Amniotic stem cell (primary cell): ENCODE data around the gene SGK2.
A peak's percentile ranks its signal among the peaks of the same experiment; 100 is the strongest.
"Not testable (repeated sequence)": the region's sequence is repeated elsewhere in the genome, so short reads cannot be mapped to it uniquely, and the experiment has no call there.

Experiments
- DNase-seq: peaks from one replicate; lab custom pipeline; 2025; lab: John Stamatoyannopoulos, UW

Gene SGK2

DNA sequence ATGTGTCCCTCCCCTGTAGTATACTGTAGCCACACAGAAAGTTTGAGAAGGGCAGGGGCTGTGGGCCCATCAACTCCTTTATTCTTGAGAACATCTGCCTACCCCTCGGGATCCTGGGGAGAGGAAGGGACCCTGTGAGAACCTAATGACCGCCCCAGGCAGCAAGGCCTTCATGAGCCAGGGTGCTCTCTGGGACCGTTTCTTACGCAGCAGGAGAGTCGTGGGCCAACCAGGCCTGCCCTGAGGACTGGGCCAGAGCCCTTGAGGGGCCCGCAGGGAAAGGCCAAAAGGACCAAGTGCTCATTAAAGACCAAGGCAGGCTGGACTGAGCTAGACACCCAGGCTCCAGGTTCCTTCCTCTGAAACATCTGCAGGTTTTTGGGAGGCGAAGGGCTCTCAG, 5.2 kb downstream of the SGK2 start:
- no peak for DNase-seq

DNA sequence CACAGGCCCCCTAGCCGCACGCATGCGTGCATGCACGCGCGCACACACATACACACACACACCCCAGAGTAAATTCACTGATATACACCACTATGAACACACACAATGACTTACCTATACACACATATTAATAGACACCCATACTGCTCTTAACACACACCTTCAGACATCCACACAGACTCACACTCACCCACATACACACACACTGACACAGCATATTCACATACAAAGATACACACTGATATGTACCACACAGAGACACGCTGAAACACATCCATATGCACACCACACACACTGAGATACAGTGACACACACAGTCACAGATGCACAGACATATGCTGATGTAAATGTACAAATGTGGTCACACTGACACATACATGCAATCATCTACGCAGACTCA, 5.6 kb downstream of the SGK2 start:
- DNase-seq: no peak

DNA sequence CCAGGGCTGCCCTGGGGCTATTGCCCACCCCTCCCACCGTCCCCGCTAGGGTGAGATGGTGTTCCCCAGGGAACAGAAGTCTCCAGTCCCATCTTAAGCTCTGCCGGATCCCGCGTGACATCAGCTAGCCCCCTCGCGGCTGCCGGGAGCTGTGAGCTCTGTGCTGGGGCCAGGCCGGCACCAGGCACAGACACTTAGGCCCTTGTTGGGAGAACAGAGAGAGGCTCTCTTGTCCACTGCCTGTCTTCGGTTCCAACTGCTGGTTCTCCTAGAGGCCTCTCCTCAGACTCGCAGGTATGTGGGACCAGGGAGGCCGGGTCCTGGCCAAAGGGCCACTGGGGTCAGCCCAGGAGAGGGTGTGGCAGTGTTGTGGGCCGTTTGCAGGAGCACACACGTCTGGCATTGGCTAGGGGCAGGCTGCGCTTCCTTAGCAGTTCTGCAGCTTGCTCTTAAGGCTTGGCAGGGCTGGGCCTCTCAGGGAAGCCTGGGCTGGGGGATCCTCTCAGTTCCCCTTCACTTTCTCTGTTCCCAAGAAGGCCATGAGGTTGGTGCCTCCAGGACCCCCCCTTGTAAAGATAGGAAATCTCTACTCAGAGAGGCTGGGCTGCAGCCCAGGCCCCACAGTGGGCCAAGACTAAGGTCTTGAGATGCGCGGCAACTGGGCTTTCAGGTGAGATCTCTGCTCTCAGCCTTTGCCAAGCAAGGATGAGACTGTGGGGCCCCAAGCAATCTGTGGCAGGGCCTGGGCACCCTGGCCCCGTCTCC, 6.3 kb downstream of the SGK2 start:
- no peak for DNase-seq

DNA sequence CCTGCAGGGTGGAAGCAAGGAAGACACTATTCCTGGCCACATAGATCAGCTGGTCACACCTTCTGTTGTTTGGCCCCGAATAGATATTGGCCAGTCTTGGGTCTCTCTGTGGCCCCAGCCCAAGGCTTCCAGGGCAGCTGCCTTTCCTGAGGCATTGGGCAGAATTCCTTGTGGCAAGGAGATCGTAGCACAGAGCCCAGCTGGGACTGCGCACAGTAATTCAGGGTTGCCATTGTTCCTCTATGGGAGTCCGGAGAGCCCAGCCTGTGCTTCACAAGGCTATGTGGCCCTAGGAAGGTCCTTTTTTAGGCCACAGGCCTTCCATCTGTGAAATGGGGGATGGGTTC, 6.9 kb downstream of the SGK2 start:
- no peak for DNase-seq

DNA sequence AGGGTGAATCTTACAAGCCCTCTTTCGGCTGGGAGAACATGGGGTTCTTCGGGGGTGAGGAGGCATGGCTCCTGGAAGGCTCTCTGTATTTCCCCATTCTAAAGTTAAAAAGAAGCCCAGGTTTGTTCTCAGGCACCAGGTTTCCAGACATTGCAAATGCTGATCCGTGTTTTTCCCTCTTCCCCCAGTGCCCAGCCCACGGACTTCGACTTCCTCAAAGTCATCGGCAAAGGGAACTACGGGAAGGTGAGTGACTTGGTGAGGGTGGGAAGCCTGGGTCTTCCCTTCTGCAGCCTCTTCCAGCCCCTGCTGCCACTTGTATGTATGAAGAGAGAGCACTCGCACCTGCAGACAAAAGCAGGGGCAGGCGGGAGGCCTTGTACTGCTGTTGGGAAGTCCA, 8.7 kb downstream of the SGK2 start:
- DNase-seq: no peak

DNA sequence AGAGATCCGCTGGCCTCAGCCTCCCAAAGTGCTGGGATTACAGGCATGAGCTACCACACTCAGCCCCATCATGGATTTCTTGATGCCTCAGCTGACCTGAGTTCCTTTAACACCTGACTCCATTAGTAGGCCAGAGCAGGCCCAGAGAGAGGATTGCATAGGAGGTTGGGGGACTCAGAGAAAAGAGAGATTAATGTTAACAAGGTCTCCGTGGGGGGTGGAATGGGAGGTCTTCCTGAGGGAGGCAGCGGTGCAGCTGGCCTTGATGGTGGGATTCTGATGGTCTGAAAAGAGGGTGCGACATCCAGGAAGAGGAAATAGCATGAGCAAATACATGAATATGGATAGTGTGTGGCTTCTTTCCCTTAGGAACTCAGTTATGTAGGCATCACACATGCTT, 9.9 kb downstream of the SGK2 start:
- DNase-seq: no peak

DNA sequence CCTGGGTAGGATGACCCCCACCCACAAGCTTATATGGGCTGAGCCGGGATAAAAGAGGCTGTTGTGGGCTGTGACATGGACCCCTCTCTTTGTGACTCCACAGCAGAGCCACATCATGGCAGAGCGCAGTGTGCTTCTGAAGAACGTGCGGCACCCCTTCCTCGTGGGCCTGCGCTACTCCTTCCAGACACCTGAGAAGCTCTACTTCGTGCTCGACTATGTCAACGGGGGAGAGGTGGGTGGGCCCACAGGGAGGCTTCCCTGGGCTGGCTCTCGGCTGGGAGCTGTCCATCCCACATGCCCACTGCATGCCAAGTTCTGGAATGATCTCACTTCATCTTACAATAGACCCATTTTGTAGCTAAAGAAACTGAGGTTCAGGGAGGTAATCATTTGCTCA, 10.5 kb downstream of the SGK2 start:
- no peak for DNase-seq

DNA sequence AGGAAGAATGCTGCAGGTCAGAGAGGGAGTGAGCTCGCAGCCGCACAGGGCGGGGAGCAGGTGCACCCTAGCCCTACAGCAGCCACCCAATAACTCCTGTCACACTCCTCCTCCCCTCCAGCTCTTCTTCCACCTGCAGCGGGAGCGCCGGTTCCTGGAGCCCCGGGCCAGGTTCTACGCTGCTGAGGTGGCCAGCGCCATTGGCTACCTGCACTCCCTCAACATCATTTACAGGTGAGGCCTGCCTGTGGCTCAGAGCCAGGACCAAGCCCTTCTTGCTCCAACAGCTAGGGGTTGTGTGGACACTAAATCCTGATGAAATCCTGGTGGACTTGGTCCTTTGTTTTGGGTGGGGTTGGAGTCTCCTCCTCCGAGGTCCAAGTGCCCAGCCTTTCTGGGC, 11.7 kb downstream of the SGK2 start:
- DNase-seq: no peak

DNA sequence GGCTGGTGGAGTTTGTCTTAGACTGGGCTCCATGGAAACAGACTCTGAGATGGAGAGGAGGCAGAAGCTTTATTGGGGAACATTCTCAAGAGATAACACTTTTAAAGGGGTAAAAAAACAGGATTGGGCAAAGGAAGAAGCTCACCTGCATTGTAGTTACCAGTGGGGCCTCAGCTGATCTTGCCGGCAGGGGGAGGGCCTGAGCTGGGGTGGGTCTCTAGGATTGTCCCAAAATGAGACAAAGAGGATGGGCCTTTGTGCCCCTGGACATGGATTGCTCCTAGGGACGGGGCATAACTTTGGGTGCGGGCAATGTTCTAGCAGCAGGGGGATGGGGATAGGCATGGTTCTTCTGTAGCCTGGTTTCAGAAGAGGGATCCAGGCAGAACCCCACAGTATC, 12.5 kb downstream of the SGK2 start:
- DNase-seq: no peak

DNA sequence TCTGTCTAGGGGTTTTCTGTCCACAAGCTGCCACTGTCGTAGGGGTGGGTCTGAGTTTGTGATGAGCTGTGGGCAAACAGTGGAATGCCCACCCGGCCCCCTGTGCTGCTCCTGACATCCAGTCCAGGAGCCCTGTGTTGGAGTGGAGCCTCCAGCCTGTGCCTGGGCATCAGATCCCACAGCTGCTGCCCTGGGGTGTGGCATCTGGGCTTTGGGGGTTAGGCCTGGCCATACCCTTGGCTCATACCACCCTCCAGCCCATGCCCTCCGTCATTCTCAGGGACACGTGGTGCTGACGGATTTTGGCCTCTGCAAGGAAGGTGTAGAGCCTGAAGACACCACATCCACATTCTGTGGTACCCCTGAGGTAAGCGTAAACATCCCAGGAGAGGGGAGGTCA, 12.9 kb downstream of the SGK2 start:
- no peak for DNase-seq

DNA sequence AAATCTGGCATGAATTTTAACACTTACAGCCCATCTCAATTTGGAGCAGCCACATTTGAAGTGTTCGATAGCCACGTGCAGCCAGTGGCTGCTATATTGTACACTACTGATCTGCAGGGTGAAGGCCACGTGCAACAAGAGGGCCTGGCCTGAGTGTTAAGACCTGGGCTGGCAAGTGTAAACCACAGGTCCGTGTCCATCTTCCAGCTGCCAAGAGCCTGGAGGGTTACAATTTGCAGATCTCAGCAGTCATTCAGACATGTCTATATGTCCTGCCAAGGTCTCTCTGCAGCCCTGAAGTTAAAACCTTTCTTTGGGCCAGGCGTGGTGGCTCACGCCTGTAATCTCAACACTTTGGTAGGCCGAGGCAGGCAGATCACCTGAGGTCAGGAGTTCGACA, 14.1 kb downstream of the SGK2 start:
- no peak for DNase-seq

DNA sequence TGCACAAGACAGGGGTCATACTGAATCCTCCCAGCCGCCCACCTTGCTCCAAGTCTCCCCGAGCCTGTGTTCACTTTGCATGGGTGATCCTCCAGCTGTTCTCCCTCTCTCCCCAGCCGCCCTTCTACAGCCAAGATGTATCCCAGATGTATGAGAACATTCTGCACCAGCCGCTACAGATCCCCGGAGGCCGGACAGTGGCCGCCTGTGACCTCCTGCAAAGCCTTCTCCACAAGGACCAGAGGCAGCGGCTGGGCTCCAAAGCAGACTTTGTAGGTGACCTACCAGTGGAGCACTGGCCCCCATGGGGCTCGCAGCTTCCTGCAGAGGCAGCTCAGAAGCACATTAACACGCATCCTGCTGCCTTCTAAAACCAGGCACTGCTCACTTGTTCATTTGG, 17.3 kb downstream of the SGK2 start:
- no peak for DNase-seq

DNA sequence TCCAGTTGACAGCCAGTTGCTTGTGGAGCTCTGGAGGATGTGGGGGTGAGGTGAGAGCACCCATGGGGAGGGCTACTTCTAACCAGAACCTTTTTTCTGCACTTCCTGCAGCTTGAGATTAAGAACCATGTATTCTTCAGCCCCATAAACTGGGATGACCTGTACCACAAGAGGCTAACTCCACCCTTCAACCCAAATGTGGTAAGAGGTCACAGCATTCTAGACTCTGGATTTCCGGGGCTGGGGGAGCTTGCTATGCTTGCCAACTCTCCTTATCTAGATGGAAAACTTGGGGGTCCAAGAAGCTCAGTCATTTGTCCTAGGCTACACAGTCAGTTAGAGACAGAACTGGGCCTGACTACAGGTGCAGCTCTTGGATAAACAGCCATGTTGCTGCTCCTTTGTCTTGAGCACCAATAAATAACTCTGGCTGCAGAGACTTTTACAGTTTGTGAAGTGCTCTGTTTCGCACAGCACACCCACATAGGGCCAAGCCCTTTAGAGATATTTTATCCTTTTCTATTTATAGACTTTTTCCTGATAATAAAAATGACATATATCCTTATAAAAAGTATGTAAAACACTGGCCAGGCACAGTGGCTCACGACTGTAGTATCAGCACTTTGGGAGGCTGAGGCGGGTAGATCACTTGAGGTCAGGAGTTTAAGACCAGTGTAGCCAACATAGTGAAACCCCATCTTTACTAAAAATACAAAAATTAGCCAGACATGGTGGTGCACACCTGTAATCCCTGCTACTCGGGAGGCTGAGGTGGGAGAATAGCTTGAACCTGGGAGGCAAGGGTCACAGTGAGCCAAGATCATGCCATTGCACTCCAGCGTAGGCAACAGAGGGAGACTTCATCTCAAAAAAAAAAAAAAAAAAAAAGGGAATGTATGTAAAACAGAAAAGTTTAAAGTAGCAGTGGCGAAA, 21.3 kb downstream of the SGK2 start:
- no peak for DNase-seq

DNA sequence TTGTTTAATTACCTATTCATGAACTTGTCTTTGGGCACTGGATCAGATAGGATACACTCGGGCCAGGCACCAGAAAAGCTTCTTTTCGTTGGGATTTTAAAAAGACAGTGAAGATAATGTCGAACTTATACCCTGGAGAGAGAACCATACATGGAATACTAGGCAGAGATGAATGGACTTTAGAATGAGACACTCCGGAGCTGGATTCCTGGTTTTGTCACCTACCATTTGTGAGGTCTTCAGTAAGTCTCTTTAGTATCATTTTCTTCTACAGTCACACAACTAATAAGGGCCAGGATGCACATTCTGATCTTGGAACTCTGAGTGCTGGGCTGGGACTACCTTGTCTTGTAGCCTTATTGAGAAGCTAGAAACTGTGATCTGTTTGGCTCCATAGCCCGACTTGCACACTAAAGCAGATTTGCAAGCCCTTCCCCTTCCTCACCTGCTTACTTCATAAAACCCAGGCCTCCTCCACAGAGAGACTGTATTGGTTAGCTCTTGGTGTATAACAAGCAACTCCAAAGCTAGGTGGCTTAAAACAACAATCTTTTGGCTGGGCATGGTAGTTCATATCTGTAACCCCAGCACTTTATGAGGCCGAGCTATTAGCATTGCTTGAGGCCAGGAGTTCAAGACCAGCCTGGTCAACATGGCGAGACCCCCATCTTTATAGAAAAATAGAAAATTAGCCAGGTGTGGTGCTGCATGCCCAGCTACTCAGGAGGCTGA, 24.5 kb downstream of the SGK2 start:
- no peak for DNase-seq

DNA sequence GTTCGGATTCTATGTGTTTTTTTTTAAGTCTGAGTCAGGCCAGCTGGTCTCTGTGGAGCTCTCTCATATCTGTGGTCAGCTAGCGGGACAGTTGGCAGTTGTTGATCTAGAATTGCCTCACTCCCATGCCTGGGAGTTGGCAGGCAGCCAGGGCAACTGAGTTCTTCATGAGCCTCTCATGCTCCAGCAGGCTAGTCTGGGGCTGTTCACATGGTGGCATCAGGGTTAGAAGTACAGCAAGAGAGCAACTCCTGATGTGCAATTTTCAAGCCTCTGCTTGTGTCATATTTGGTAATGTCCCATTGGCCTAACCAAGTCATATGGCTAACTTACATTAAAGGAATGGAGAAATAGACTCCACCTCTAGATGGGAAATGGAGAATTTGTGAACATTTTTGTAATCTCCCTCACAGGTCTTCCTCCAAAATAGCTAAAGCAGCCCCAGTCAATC, 25.2 kb downstream of the SGK2 start:
- peak; percentile 74 for DNase-seq

DNA sequence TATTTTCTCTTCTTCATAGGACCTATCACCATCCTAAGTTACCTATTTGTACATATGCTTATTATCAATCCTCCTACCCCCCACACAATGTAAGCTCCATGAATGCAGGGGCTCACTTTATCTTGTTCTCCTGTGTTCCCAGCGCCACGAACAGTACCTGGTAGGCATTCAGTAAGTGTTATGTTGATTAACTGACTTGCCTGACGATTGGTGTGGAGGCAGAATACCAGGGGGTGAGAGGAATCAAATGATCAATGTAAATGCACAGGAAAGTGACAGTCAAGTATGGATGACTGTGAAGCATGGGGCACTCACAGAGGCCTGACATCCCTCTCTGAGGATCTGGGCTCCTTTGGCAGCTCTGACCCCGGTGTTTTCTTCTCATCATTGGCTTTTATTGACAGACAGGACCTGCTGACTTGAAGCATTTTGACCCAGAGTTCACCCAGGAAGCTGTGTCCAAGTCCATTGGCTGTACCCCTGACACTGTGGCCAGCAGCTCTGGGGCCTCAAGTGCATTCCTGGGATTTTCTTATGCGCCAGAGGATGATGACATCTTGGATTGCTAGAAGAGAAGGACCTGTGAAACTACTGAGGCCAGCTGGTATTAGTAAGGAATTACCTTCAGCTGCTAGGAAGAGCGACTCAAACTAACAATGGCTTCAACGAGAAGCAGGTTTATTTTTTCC, 25.8 kb downstream of the SGK2 start:
- DNase-seq: no peak

DNA sequence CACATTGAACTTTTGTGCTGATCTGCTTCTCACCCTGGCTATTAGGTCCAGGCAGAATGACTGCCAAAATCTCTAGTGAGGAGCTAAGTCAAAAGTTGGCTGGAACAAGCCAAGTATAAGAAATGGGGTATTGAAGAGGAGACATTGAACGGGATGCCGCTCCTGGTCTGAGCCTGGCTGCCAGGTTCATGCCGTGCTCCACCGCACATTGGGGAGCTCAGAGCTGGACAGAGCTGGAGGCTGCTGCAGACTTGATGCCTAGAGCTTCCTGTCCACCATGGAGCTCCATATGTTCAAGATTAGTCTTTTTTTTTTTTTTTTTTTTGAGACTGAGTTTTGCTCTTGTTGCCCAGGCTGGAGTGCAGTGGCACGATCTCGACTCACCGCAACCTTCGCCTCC, 27.8 kb downstream of the SGK2 start:
- no peak for DNase-seq

DNA sequence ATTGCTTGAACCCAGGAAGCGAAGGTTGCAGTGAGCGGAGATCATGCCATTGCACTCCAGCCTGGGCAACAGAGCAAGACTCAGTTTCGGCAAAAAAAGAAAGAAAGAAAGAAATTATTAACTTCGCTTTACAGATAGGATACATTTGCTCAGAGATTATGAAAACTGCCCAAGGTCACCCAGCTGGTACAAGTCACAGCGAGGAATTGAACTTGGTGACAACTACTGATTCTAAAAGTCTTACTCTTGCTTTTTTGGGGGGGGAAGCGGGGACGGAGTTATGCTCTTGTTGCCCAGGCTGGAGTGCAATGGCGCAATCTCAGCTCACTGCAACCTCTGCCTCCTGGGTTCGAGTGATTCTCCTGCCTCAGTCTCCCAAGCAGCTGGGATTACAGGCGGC, 29.7 kb downstream of the SGK2 start:
- not testable (repeated sequence) for DNase-seq

DNA sequence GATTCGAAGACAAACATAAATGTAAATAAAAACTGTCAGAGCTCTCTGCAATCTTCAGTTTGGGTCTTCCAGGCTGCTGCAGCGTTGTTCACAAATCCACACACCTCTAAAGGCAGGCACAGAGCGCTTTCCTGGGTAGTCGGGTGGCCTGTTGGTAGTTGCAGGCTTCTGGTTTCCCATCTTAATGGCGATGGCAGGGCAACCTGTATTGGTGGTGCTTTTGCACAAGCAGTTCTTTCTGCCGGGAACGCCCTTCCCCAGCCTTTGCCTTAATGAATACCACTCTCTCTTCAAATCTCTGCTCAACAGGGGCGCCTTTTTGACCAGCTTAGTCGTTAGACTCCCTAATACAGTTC, 31.2 kb downstream of the SGK2 start:
- no peak for DNase-seq

DNA sequence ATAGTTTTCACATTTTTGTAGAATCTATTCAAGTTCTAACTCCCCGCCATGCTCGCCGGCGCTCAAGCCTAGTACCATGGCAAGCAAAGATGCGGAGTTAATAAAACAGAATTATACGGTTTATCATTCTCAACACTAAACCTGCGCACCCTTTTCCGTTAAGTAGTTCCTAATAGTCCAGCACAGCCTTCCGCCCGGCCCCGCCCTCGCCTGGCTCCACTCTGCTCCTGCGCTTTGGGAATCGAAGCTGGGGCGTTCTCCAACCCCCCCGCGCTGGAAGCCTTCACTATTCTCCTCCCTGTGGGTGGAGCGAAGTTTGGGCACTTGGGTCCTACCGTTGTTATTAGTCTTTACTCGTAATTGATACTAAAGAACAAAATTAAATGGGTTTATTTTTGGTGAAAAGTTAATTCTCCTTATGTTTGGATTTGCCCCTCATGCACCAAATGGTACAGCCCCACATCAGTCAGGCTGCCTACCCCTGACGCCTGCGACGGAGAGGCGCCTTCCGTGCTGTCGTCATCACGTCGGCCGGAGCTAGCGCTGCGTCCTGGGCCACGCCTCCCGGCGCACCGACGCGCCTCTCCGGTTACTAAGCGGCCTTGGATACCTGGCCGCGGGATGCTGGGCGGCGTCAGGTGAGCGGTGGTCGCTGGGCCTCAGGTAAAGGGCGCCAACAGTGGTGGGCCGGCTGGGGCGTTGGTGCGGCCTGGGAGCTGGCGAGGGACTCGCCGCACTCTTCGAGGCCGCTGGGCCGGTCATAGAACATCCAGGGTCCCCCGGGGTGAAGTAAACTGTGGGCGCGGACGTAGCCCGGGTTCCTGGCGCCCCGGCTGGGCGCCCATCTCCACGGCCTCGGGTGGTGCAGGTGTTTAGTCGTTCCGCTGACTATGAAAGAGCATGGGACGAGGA, 31.8 kb downstream of the SGK2 start, which contains the start of gene IFT52:
TSS of gene IFT52 (plus strand) at position 546 of the 912 bp plus-strand sequence. CDS start 3,762 bp downstream, outside the sequence.
- DNase-seq: peak; percentile 83

DNA sequence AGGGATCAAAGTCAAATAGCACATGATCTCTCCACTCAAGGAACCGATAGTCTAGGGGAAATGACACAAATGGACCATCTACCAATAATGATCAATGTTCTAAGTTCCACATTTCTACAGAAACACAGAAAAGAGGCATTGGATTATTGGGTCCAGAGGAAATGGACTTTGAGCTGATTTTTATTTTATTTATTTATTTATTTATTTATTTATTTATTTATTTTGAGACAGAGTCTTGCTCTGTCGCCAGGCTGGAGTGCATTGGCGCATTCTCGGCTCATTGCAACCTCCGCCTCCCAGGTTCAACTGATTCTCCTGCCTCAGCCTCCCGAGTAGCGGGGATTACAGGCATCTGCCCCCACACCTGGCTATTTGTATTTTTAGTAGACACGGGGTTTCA, 43.1 kb downstream of the SGK2 start:
- DNase-seq: not testable (repeated sequence)
